OCI-LY7 (cell line): Measurements from ENCODE around the gene TEK.

ENCODE experiments used
- EZH2phosphoT487 ChIP-seq: fragments of 200-600 bp; sonication (generic); IDR thresholded peaks from 2 replicates; pipeline ENCODE4 v1.6.1; 2018; ENCODE audit warnings: low read depth, borderline replicate concordance, mild to moderate bottlenecking, mixed run types, antibody characterized with exemption, low read length, moderate library complexity, mixed read lengths
- TF ChIP-seq, protein P1 (sequence below): fragments of 200-600 bp; sonication (generic); conservative IDR thresholded peaks from 2 replicates; pipeline ENCODE4 v1.5.1; 2014; ENCODE audit warnings: mild to moderate bottlenecking, antibody characterized with exemption, low read length, moderate library complexity, mixed read lengths

DNA sequence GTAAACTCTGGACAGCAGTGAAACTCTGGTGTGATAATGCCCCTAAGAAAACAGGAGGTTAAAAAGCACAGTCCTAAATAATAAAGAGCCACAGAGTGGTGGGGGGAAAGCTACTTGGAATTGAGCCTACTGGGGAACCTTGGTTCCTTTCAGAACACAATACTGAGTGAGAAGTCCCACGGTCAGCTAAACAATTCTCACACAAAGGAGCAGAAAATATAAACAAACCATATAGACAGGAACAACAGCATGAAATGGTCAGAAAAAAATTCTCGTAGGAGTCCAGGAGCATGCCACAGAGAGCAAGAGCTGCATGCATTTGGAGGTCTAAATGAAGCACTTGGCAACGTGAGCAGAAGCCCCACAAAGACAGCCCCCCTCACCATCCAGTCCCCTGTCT lies 56.0 kb downstream of the TEK start:
- TF ChIP-seq, protein P1, sequence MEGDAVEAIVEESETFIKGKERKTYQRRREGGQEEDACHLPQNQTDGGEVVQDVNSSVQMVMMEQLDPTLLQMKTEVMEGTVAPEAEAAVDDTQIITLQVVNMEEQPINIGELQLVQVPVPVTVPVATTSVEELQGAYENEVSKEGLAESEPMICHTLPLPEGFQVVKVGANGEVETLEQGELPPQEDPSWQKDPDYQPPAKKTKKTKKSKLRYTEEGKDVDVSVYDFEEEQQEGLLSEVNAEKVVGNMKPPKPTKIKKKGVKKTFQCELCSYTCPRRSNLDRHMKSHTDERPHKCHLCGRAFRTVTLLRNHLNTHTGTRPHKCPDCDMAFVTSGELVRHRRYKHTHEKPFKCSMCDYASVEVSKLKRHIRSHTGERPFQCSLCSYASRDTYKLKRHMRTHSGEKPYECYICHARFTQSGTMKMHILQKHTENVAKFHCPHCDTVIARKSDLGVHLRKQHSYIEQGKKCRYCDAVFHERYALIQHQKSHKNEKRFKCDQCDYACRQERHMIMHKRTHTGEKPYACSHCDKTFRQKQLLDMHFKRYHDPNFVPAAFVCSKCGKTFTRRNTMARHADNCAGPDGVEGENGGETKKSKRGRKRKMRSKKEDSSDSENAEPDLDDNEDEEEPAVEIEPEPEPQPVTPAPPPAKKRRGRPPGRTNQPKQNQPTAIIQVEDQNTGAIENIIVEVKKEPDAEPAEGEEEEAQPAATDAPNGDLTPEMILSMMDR, result no peak
- TF ChIP-seq EZH2phosphoT487, result no peak
